ENCODE data around the gene RNF214. TPM values are rescaled to one million over a fixed set of nuclear protein-coding genes. Genes with fewer than 3 reads are reported as not detected.
"Not testable (repeated sequence)": the region's sequence is repeated elsewhere in the genome, so short reads cannot be mapped to it uniquely, and the experiment has no call there.

RNF214 gene
- polyA plus RNA-seq, result 6.7 and 7.6 TPM in 2 replicates
- polyA minus RNA-seq, result 22.9 and 26.6 TPM in 2 replicates

GRCh38 chr11:117232092-117232878 is at the start of gene RNF214:
TSS of gene RNF214 (plus strand) at chr11:117232671. CDS start at chr11:117234273, 1,602 bp downstream.
- TF ChIP-seq EZH2 (IDR thresholded peaks at IDR 0.05; ENCODE audit: borderline replicate concordance, insufficient read depth, low read length, poor library complexity, severe bottlenecking) (no peak), MXI1 (conservative IDR thresholded peaks at IDR 0.05; ENCODE audit: poor library complexity, severe bottlenecking) (peak; percentile 82), RAD21 (conservative IDR thresholded peaks at IDR 0.05) (peak; percentile 59), EP300 (conservative IDR thresholded peaks at IDR 0.05; ENCODE audit: poor library complexity, severe bottlenecking) (peak; percentile 55), SMC3 (conservative IDR thresholded peaks at IDR 0.05; ENCODE audit: poor library complexity) (peak; percentile 75), CTCF (IDR thresholded peaks at IDR 0.05; ENCODE audit: poor library complexity, severe bottlenecking) (peak; percentile 98), REST (IDR thresholded peaks at IDR 0.05; ENCODE audit: borderline replicate concordance) (peak; percentile 66), TAF1 (IDR thresholded peaks at IDR 0.05; ENCODE audit: low read depth) (peak; percentile 58), POLR2AphosphoS5 (IDR thresholded peaks at IDR 0.05) (peak; percentile 67)
- H4K20me1 ChIP-seq (ENCODE audit: insufficient read depth), result no peaks in the 10 kb centered on the region
- H3K9me3 ChIP-seq (ENCODE audit: low read length), result no peaks in the 10 kb centered on the region
- peak within 1 kb of the TSS; percentile 99 for H3K9ac ChIP-seq (ENCODE audit: low read length)
- no peaks in the 10 kb centered on the region for H3K27me3 ChIP-seq (ENCODE audit: insufficient read depth, low read depth, low read length)
- peaks cover 49% of the 10 kb centered on the region for H3K79me2 ChIP-seq (replicated peaks; ENCODE audit: insufficient read depth, low read length)
- H3K4me2 ChIP-seq (ENCODE audit: low read length), result peak within 1 kb of the TSS; percentile 96
- peak within 1 kb of the TSS; percentile 90 for H2AFZ ChIP-seq (ENCODE audit: low read depth, low read length)
- H3F3A ChIP-seq (ENCODE audit: insufficient read depth, low read length, poor library complexity, severe bottlenecking), result no peaks in the 10 kb centered on the region
- peaks cover 5% of the 10 kb centered on the region for H3K36me3 ChIP-seq (ENCODE audit: insufficient read depth, low read length)
- H3K4me3 ChIP-seq (ENCODE audit: low read length), result peak within 1 kb of the TSS; percentile 96
- H3K27ac ChIP-seq (ENCODE audit: low read length), result peak within 1 kb of the TSS; percentile 99
- H3K9me2 ChIP-seq (ENCODE audit: insufficient read depth, low read length), result no peaks in the 10 kb centered on the region

DNA sequence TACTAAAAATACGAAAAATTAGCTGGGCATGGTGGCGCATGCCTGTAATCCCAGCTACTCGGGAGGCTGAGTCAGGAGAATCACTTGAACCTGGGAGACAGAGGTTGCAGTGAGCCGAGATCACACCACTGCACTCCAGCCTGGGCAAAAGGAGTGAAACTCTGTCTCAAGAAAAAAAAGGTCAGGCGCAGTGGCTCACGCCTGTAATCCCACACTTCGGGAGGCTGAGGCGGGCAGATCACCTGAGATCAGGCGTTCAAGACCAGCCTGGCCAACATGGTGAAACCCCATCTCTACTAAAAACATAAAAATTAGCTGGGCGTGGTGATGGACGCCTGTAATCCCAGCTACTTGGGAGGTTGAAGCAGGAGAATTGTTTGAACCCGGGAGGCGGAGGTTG is 49.3 kb upstream of the RNF214 start:
- H2AFZ ChIP-seq (ENCODE audit: low read depth, low read length); H3K27ac ChIP-seq (ENCODE audit: low read length): not testable (repeated sequence)

More for the DNA sequence above, 49.3 kb upstream of the RNF214 start:
- not testable (repeated sequence) for H3K79me2 ChIP-seq (replicated peaks; ENCODE audit: insufficient read depth, low read length); H3K9ac ChIP-seq (ENCODE audit: low read length); H3K9me2 ChIP-seq (ENCODE audit: insufficient read depth, low read length); H3K4me2 ChIP-seq (ENCODE audit: low read length); H4K20me1 ChIP-seq (ENCODE audit: insufficient read depth); H3K9me3 ChIP-seq (ENCODE audit: low read length); H3K27me3 ChIP-seq (ENCODE audit: insufficient read depth, low read depth, low read length); H3F3A ChIP-seq (ENCODE audit: insufficient read depth, low read length, poor library complexity, severe bottlenecking); H3K36me3 ChIP-seq (ENCODE audit: insufficient read depth, low read length); H3K4me3 ChIP-seq (ENCODE audit: low read length)
